ENCODE measurements around the gene TP53TG5.

GRCh38 chr20:45402946-45403345 lies 24.8 kb upstream of the TP53TG5 start:
- TF ChIP-seq POLR2AphosphoS5 (IDR thresholded peaks at IDR 0.05) (no peak), CTCF (IDR thresholded peaks at IDR 0.05) (no peak), POLR2A (IDR thresholded peaks at IDR 0.05; ENCODE audit: low read depth) (no peak)
